ENCODE data around the gene KIR3DL3.

GRCh38 chr19:54704928-54705327 is 19.3 kb upstream of the KIR3DL3 start:
- TF ChIP-seq CTCF (conservative IDR thresholded peaks at IDR 0.05) (no peak), ZFX (IDR thresholded peaks at IDR 0.05) (no peak)

All from C4-2B (cell line).